ENCODE data around the gene MSH5. TPM values are rescaled to one million over a fixed set of nuclear protein-coding genes. Genes with fewer than 3 reads are reported as not detected.
A peak's percentile ranks its signal among the peaks of the same experiment; 100 is the strongest.

The MSH5 gene
- total RNA-seq, 1 experiment from 2014 or later = 43.1 TPM

DNA sequence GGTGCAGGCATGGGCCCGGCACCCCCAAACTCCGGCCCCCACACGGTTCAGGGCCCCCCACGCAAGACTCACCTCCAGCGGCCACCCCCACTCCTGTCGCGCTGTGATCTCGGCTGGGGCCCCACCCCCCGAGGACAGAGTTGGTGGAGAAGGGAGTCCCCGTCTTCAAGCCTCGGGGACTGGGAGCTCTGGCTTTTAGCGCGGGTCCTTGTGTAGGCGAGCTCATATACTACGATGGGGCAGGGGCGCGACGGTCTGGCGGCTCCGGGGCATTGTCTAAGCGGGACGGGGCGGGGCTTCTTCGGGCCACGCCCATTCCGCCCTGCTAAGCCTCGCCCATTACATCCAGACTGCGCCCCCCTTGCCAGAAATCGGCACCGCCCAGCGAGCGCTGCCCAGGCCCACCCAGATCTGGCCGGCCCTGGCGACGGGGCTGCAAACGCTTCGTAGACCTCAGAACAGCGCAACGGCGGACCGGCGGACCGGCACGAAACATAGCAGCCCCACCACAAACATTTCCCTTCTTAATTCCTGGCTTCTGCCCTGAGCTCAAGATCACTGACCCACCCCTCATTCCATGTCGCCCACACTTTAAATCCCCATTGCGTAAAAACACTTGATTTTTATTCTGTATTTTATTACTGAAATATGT, 9.7 kb upstream of the MSH5 start (continued):
- TF ChIP-seq ESRRA (CRISPR knock-in tag; IDR thresholded peaks at IDR 0.05; ENCODE audit: borderline replicate concordance) (0 out of 2 replicates have a peak, but pooled peaks have one; percentile 57), ZNF138 (CRISPR knock-in tag; conservative IDR thresholded peaks at IDR 0.05) (no peak), ZNF671 (CRISPR knock-in tag; IDR thresholded peaks at IDR 0.05) (no peak), SMAD3 (CRISPR knock-in tag; IDR thresholded peaks at IDR 0.05; ENCODE audit: borderline replicate concordance) (peak; percentile 58; the same call in 1 of the 2 replicates), ZNF416 (CRISPR knock-in tag; IDR thresholded peaks at IDR 0.05) (0 out of 2 replicates have a peak, but pooled peaks have one; percentile 14), RORB (CRISPR knock-in tag; IDR thresholded peaks at IDR 0.05) (no peak), NR2C2 (CRISPR knock-in tag; IDR thresholded peaks at IDR 0.05) (no peak), MYBL2 (CRISPR knock-in tag; IDR thresholded peaks at IDR 0.05) (0 out of 2 replicates have a peak, but pooled peaks have one; percentile 70), SP1 (CRISPR knock-in tag; conservative IDR thresholded peaks at IDR 0.05) (peak; percentile 92), PRRX2 (CRISPR knock-in tag; IDR thresholded peaks at IDR 0.05) (peak; percentile 71; the same call in 1 of the 2 replicates)
- TF ChIP-seq, protein P1, sequence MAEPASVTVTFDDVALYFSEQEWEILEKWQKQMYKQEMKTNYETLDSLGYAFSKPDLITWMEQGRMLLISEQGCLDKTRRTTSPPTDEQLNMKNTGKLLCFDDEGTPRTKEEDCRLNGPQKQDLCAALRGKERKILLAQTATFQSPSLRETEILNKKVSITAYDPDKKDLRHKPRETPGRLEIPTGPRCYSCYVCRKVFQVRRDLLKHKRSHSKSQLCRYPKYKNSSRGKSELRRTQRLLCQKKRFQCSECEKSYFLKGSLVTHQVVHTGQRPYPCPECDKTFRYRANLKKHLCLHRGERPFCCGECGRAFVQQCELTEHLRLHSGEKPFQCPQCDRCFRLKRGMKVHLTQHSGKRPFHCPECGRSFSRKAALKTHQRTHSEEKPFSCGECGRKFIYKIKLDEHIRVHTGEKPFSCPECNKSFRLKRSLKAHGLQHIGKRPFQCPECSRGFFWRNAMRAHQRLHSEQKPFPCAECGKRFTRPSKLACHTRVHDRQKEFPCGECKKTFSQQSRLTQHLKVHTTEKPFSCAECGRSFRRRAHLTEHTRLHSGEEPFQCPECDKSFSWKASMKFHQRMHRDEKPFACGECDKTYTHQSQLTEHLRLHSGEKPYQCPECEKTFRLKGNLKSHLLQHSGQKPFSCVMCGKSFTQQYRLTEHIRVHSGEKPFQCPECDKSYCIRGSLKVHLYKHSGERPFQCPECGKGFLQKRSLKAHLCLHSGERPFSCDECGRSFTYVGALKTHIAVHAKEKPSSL (CRISPR knock-in tag; conservative IDR thresholded peaks at IDR 0.05) = no peak; the same call in 1 of the 2 replicates
- TF ChIP-seq, protein P2, sequence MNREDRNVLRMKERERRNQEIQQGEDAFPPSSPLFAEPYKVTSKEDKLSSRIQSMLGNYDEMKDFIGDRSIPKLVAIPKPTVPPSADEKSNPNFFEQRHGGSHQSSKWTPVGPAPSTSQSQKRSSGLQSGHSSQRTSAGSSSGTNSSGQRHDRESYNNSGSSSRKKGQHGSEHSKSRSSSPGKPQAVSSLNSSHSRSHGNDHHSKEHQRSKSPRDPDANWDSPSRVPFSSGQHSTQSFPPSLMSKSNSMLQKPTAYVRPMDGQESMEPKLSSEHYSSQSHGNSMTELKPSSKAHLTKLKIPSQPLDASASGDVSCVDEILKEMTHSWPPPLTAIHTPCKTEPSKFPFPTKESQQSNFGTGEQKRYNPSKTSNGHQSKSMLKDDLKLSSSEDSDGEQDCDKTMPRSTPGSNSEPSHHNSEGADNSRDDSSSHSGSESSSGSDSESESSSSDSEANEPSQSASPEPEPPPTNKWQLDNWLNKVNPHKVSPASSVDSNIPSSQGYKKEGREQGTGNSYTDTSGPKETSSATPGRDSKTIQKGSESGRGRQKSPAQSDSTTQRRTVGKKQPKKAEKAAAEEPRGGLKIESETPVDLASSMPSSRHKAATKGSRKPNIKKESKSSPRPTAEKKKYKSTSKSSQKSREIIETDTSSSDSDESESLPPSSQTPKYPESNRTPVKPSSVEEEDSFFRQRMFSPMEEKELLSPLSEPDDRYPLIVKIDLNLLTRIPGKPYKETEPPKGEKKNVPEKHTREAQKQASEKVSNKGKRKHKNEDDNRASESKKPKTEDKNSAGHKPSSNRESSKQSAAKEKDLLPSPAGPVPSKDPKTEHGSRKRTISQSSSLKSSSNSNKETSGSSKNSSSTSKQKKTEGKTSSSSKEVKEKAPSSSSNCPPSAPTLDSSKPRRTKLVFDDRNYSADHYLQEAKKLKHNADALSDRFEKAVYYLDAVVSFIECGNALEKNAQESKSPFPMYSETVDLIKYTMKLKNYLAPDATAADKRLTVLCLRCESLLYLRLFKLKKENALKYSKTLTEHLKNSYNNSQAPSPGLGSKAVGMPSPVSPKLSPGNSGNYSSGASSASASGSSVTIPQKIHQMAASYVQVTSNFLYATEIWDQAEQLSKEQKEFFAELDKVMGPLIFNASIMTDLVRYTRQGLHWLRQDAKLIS (CRISPR knock-in tag; IDR thresholded peaks at IDR 0.05; ENCODE audit: borderline replicate concordance) = no peak
- TF ChIP-seq, protein P3, sequence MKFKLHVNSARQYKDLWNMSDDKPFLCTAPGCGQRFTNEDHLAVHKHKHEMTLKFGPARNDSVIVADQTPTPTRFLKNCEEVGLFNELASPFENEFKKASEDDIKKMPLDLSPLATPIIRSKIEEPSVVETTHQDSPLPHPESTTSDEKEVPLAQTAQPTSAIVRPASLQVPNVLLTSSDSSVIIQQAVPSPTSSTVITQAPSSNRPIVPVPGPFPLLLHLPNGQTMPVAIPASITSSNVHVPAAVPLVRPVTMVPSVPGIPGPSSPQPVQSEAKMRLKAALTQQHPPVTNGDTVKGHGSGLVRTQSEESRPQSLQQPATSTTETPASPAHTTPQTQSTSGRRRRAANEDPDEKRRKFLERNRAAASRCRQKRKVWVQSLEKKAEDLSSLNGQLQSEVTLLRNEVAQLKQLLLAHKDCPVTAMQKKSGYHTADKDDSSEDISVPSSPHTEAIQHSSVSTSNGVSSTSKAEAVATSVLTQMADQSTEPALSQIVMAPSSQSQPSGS (CRISPR knock-in tag; IDR thresholded peaks at IDR 0.05; ENCODE audit: borderline replicate concordance, low read depth) = no peak
- TF ChIP-seq, protein P4, sequence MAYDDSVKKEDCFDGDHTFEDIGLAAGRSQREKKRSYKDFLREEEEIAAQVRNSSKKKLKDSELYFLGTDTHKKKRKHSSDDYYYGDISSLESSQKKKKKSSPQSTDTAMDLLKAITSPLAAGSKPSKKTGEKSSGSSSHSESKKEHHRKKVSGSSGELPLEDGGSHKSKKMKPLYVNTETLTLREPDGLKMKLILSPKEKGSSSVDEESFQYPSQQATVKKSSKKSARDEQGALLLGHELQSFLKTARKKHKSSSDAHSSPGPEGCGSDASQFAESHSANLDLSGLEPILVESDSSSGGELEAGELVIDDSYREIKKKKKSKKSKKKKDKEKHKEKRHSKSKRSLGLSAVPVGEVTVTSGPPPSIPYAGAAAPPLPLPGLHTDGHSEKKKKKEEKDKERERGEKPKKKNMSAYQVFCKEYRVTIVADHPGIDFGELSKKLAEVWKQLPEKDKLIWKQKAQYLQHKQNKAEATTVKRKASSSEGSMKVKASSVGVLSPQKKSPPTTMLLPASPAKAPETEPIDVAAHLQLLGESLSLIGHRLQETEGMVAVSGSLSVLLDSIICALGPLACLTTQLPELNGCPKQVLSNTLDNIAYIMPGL (CRISPR knock-in tag; IDR thresholded peaks at IDR 0.05) = peak; percentile 86
- TF ChIP-seq, protein P5, sequence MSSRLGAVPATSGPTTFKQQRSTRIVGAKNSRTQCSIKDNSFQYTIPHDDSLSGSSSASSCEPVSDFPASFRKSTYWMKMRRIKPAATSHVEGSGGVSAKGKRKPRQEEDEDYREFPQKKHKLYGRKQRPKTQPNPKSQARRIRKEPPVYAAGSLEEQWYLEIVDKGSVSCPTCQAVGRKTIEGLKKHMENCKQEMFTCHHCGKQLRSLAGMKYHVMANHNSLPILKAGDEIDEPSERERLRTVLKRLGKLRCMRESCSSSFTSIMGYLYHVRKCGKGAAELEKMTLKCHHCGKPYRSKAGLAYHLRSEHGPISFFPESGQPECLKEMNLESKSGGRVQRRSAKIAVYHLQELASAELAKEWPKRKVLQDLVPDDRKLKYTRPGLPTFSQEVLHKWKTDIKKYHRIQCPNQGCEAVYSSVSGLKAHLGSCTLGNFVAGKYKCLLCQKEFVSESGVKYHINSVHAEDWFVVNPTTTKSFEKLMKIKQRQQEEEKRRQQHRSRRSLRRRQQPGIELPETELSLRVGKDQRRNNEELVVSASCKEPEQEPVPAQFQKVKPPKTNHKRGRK (CRISPR knock-in tag; IDR thresholded peaks at IDR 0.05; ENCODE audit: borderline replicate concordance) = no peak
- TF ChIP-seq, protein P6, sequence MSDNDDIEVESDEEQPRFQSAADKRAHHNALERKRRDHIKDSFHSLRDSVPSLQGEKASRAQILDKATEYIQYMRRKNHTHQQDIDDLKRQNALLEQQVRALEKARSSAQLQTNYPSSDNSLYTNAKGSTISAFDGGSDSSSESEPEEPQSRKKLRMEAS (CRISPR knock-in tag; IDR thresholded peaks at IDR 0.05) = no peak; the same call in 1 of the 2 replicates
- TF ChIP-seq, protein P7, sequence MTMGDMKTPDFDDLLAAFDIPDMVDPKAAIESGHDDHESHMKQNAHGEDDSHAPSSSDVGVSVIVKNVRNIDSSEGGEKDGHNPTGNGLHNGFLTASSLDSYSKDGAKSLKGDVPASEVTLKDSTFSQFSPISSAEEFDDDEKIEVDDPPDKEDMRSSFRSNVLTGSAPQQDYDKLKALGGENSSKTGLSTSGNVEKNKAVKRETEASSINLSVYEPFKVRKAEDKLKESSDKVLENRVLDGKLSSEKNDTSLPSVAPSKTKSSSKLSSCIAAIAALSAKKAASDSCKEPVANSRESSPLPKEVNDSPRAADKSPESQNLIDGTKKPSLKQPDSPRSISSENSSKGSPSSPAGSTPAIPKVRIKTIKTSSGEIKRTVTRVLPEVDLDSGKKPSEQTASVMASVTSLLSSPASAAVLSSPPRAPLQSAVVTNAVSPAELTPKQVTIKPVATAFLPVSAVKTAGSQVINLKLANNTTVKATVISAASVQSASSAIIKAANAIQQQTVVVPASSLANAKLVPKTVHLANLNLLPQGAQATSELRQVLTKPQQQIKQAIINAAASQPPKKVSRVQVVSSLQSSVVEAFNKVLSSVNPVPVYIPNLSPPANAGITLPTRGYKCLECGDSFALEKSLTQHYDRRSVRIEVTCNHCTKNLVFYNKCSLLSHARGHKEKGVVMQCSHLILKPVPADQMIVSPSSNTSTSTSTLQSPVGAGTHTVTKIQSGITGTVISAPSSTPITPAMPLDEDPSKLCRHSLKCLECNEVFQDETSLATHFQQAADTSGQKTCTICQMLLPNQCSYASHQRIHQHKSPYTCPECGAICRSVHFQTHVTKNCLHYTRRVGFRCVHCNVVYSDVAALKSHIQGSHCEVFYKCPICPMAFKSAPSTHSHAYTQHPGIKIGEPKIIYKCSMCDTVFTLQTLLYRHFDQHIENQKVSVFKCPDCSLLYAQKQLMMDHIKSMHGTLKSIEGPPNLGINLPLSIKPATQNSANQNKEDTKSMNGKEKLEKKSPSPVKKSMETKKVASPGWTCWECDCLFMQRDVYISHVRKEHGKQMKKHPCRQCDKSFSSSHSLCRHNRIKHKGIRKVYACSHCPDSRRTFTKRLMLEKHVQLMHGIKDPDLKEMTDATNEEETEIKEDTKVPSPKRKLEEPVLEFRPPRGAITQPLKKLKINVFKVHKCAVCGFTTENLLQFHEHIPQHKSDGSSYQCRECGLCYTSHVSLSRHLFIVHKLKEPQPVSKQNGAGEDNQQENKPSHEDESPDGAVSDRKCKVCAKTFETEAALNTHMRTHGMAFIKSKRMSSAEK (CRISPR knock-in tag; IDR thresholded peaks at IDR 0.05; ENCODE audit: borderline replicate concordance) = no peak
- TF ChIP-seq, protein P8, sequence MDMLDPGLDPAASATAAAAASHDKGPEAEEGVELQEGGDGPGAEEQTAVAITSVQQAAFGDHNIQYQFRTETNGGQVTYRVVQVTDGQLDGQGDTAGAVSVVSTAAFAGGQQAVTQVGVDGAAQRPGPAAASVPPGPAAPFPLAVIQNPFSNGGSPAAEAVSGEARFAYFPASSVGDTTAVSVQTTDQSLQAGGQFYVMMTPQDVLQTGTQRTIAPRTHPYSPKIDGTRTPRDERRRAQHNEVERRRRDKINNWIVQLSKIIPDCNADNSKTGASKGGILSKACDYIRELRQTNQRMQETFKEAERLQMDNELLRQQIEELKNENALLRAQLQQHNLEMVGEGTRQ (CRISPR knock-in tag; IDR thresholded peaks at IDR 0.05) = no peak
- TF ChIP-seq, protein P9, sequence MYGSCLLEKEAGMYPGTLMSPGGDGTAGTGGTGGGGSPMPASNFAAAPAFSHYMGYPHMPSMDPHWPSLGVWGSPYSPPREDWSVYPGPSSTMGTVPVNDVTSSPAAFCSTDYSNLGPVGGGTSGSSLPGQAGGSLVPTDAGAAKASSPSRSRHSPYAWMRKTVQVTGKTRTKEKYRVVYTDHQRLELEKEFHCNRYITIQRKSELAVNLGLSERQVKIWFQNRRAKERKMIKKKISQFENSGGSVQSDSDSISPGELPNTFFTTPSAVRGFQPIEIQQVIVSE (CRISPR knock-in tag; IDR thresholded peaks at IDR 0.05; ENCODE audit: borderline replicate concordance) = no peak; the same call in 1 of the 2 replicates

Data from WTC11 (cell line).